Osteocyte (in vitro differentiated cells): ENCODE measurements around the gene CYP19A1. TPM values are rescaled to one million over a fixed set of nuclear protein-coding genes. Genes with fewer than 3 reads are reported as not detected.

Experiments used
- DNase-seq: peaks from one replicate; pipeline ENCODE4 v3.0.0; 2021; ENCODE audit warnings: mixed read lengths; ENCODE audit not compliant: unreplicated experiment; ENCODE audit errors: extremely low spot score
- H3K27ac Mint-ChIP-seq: one replicate; pipeline ENCODE4 v1.8.0; 2021; ENCODE audit warnings: mild to moderate bottlenecking, mixed read lengths; ENCODE audit not compliant: unreplicated experiment
- H3K27me3 Mint-ChIP-seq: one replicate; pipeline ENCODE4 v1.8.0; 2021; ENCODE audit warnings: mixed read lengths; ENCODE audit not compliant: unreplicated experiment
- H3K36me3 Mint-ChIP-seq: one replicate; pipeline ENCODE4 v1.8.0; 2021; ENCODE audit warnings: mixed read lengths; ENCODE audit not compliant: unreplicated experiment
- H3K4me1 Mint-ChIP-seq: one replicate; pipeline ENCODE4 v1.8.0; 2021; ENCODE audit warnings: mixed read lengths; ENCODE audit not compliant: unreplicated experiment
- H3K4me3 Mint-ChIP-seq: one replicate; pipeline ENCODE4 v1.8.0; 2021; ENCODE audit warnings: mild to moderate bottlenecking, moderate library complexity, mixed read lengths; ENCODE audit not compliant: unreplicated experiment
- H3K9me3 Mint-ChIP-seq: one replicate; pipeline ENCODE4 v1.8.0; 2021; ENCODE audit warnings: mixed read lengths; ENCODE audit not compliant: unreplicated experiment
- total RNA-seq: library from RNA; stranded (reverse); gene quantifications from 2 replicates; pipeline ENCODE4 v1.2.1, GENCODE V29; 2021
- TF ChIP-seq, protein P1 (sequence below): fragments of 200-600 bp; sonication (generic); IDR thresholded peaks from 2 replicates; pipeline ENCODE4 v1.5.0; 2021; ENCODE audit warnings: antibody characterized with exemption, mild to moderate bottlenecking, moderate library complexity

CYP19A1 gene
- total RNA-seq, 1 donor from 2014 or later = not detected

- H3K9me3 Mint-ChIP-seq = no peaks in the 10 kb centered on the region
- peaks cover 12% of the 10 kb centered on the region for H3K4me1 Mint-ChIP-seq
- H3K27ac Mint-ChIP-seq = peak overlapping the region; percentile 3
- H3K27me3 Mint-ChIP-seq = peaks cover 12% of the 10 kb centered on the region
- TF ChIP-seq, protein P1, sequence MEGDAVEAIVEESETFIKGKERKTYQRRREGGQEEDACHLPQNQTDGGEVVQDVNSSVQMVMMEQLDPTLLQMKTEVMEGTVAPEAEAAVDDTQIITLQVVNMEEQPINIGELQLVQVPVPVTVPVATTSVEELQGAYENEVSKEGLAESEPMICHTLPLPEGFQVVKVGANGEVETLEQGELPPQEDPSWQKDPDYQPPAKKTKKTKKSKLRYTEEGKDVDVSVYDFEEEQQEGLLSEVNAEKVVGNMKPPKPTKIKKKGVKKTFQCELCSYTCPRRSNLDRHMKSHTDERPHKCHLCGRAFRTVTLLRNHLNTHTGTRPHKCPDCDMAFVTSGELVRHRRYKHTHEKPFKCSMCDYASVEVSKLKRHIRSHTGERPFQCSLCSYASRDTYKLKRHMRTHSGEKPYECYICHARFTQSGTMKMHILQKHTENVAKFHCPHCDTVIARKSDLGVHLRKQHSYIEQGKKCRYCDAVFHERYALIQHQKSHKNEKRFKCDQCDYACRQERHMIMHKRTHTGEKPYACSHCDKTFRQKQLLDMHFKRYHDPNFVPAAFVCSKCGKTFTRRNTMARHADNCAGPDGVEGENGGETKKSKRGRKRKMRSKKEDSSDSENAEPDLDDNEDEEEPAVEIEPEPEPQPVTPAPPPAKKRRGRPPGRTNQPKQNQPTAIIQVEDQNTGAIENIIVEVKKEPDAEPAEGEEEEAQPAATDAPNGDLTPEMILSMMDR = no peak
- H3K4me3 Mint-ChIP-seq = no peak overlapping the region
- DNase-seq = no peak
- H3K36me3 Mint-ChIP-seq = no peaks in the 10 kb centered on the region
Observed at GRCh38 chr15:51368307-51368706, 29.9 kb upstream of the CYP19A1 start.

- TF ChIP-seq, protein P1 = no peak
- Mint-ChIP-seq H3K27ac (no peak overlapping the region), H3K4me1 (peaks cover 12% of the 10 kb centered on the region), H3K27me3 (peaks cover 12% of the 10 kb centered on the region), H3K36me3 (no peaks in the 10 kb centered on the region), H3K4me3 (no peak overlapping the region), H3K9me3 (no peaks in the 10 kb centered on the region)
- no peak for DNase-seq
Observed at GRCh38 chr15:51367322-51367976, 29.1 kb upstream of the CYP19A1 start.

DNA sequence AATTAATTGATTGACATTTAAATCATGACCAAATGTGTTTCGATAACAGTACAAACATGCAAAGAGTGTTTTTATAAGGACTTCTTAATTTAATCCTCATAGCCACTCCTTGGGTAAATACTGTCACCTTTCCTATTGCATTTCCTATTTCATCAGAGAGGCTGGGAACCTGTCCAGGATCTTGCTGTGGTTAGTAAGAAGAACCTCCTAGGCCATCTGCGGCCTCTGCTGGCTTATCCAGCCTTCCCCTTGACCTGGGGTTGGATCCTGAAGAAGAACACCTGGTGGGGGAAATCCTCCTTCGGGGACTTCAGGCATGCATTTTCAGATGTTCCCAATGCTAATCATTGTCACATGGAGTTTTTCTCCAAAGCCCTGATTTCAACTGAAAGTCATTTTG, 28.5 kb upstream of the CYP19A1 start:
- Mint-ChIP-seq H3K27ac (no peak overlapping the region), H3K36me3 (no peaks in the 10 kb centered on the region), H3K9me3 (no peaks in the 10 kb centered on the region), H3K4me1 (peaks cover 12% of the 10 kb centered on the region), H3K27me3 (peaks cover 12% of the 10 kb centered on the region), H3K4me3 (no peak overlapping the region)
- TF ChIP-seq, protein P1 = no peak
- DNase-seq = no peak

DNA sequence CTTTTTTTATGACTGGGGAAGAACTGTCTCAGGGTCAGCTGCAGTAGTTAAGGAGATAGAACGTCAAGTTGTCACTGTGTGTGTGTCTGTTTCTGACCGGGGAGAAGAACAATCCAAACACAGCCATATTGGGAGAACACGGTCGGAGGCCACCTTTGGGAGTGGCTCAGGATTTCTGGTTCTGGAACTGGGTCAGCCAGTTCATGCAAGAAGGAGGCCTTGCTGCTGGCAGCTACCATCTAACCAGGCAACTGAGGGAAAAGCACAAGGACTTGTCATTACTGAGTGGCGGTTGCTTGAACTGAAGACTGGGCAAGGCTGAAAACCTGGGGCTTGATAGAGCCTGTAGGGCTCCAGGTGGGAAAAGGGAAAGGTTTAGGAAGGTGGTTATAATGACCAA, 27.7 kb upstream of the CYP19A1 start:
- H3K9me3 Mint-ChIP-seq = no peaks in the 10 kb centered on the region
- H3K27me3 Mint-ChIP-seq = peaks cover 12% of the 10 kb centered on the region
- no peaks in the 10 kb centered on the region for H3K36me3 Mint-ChIP-seq
- no peak overlapping the region for H3K4me3 Mint-ChIP-seq
- TF ChIP-seq, protein P1 = no peak
- peaks cover 12% of the 10 kb centered on the region for H3K4me1 Mint-ChIP-seq
- H3K27ac Mint-ChIP-seq = no peak overlapping the region
- DNase-seq = no peak

- Mint-ChIP-seq H3K27me3 (peaks cover 12% of the 10 kb centered on the region), H3K27ac (no peak overlapping the region), H3K4me1 (peaks cover 12% of the 10 kb centered on the region), H3K36me3 (no peaks in the 10 kb centered on the region), H3K9me3 (no peaks in the 10 kb centered on the region), H3K4me3 (no peak overlapping the region)
- no peak for DNase-seq
- TF ChIP-seq, protein P1 = no peak
Observed at GRCh38 chr15:51365417-51365816, 27.0 kb upstream of the CYP19A1 start.
